ENCODE measurements around the gene MTMR6. TPM values are rescaled to one million over a fixed set of nuclear protein-coding genes. Genes with fewer than 3 reads are reported as not detected.

MTMR6 gene
- total RNA-seq, 2 experiments from 2014 or later: 6.4 to 17.3 TPM

DNA sequence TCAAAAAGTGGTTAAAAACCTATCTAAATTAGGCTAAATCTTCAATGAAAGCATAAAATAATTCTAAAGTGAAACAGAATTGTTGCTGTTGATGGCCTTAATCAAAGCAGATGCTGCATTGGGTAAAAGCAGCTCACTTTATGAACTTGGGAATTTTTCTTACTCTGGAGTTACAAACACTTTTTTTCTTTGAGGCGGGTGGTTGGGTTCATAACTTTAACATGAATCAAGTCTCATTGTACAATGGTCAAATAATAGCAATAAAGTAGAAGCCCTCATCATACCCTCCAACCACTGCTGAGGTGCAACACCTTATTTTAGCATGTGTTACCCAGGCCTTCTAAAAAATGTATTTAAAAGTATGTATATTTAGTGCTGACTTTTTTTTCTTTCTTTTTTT lies 43.3 kb upstream of the MTMR6 start:
- no peaks in the 10 kb centered on the region for H3K4me1 ChIP-seq (ENCODE audit: insufficient read depth, low read length, poor library complexity, severe bottlenecking)
- peaks cover 16% of the 10 kb centered on the region; the same call in 1 of the 2 replicates for H3K79me2 ChIP-seq (ENCODE audit: insufficient read depth, low read depth, low read length)
- no peaks in the 10 kb centered on the region for H3K9me2 ChIP-seq (ENCODE audit: insufficient read depth, low read length)
- DNase-seq (ENCODE audit: low spot score): no peak
- intact Hi-C loops (cut with micrococcal nuclease; ENCODE audit: unreplicated experiment): loop anchor here (5.0 kb wide), 1 partner anchor 78 kb away; no protein-coding TSS in a partner anchor
- no TSS peak for BruUV-seq (replicated peaks)
- 0 out of 2 replicates have a peak, but pooled peaks cover 3% of the 10 kb centered on the region for H4K20me1 ChIP-seq (ENCODE audit: insufficient read depth, low read length)
- no peaks in the 10 kb centered on the region for H3K9me3 ChIP-seq (ENCODE audit: low read length)
- no peak overlapping the region for H2AFZ ChIP-seq (ENCODE audit: low read length)
- no peak overlapping the region for H3K4me2 ChIP-seq (ENCODE audit: low read length)
- H3K4me3 ChIP-seq (ENCODE audit: low read depth, low read length, poor library complexity, severe bottlenecking): no peak overlapping the region
- TF ChIP-seq, protein P1, sequence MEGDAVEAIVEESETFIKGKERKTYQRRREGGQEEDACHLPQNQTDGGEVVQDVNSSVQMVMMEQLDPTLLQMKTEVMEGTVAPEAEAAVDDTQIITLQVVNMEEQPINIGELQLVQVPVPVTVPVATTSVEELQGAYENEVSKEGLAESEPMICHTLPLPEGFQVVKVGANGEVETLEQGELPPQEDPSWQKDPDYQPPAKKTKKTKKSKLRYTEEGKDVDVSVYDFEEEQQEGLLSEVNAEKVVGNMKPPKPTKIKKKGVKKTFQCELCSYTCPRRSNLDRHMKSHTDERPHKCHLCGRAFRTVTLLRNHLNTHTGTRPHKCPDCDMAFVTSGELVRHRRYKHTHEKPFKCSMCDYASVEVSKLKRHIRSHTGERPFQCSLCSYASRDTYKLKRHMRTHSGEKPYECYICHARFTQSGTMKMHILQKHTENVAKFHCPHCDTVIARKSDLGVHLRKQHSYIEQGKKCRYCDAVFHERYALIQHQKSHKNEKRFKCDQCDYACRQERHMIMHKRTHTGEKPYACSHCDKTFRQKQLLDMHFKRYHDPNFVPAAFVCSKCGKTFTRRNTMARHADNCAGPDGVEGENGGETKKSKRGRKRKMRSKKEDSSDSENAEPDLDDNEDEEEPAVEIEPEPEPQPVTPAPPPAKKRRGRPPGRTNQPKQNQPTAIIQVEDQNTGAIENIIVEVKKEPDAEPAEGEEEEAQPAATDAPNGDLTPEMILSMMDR (conservative IDR thresholded peaks at IDR 0.05; ENCODE audit: low read length): no peak
- no peak for TF ChIP-seq EZH2phosphoT487 (IDR thresholded peaks at IDR 0.05; ENCODE audit: borderline replicate concordance, low read depth, low read length)
- ChIA-PET POLR2A (interaction anchor here (0.8 kb wide), 1 partner anchor 21 kb away, joined by 3 read pairs; no protein-coding TSS in a partner anchor), CTCF (ENCODE audit: unreplicated experiment) (no interaction called here)
- no peak overlapping the region for H3K27ac ChIP-seq (ENCODE audit: low read depth, low read length, poor library complexity, severe bottlenecking)
- H3K36me3 ChIP-seq (ENCODE audit: insufficient read depth, low read length): peaks cover 99% of the 10 kb centered on the region

DNA sequence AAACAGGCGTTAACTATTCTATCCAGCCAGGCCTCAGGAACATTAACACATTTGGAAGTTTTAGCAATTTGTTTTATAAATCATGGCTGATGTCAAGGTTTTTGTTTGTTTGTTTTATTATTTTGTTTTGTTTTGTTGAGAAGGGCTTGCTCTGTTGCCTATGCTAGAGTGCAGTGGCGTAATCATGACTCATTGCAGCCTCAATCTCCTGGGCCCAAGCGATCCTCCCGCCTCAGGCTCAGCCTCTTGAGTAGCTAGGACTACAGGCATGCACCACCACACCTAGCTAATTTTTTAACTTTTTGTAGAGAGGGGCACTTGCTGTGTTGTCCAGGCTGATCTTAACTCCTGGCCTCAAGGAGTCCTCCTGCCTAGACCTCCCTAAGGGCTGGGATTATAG lies 42.4 kb upstream of the MTMR6 start:
- H4K20me1 ChIP-seq (ENCODE audit: insufficient read depth, low read length): 0 out of 2 replicates have a peak, but pooled peaks cover 3% of the 10 kb centered on the region
- no peak for DNase-seq (ENCODE audit: low spot score)
- POLR2A ChIA-PET: interaction anchor here (0.6 to 1.3 kb wide), 3 partner anchors 20 to 46 kb away, joined by 3 to 4 read pairs (median 3); no protein-coding TSS in a partner anchor
- no peak overlapping the region for H3K27ac ChIP-seq (ENCODE audit: low read depth, low read length, poor library complexity, severe bottlenecking)
- H3K9me3 ChIP-seq (ENCODE audit: low read length): no peaks in the 10 kb centered on the region
- H3K4me2 ChIP-seq (ENCODE audit: low read length): no peak overlapping the region
- CTCF ChIA-PET (ENCODE audit: unreplicated experiment): no interaction called here
- H3K36me3 ChIP-seq (ENCODE audit: insufficient read depth, low read length): peaks cover 100% of the 10 kb centered on the region
- no TSS peak for BruUV-seq (replicated peaks)
- intact Hi-C loops (cut with micrococcal nuclease; ENCODE audit: unreplicated experiment): loop anchor here (5.0 kb wide), 1 partner anchor 77 kb away; no protein-coding TSS in a partner anchor
- no peak overlapping the region for H2AFZ ChIP-seq (ENCODE audit: low read length)
- H3K4me1 ChIP-seq (ENCODE audit: insufficient read depth, low read length, poor library complexity, severe bottlenecking): no peaks in the 10 kb centered on the region
- TF ChIP-seq, protein P1 (conservative IDR thresholded peaks at IDR 0.05; ENCODE audit: low read length): no peak
- TF ChIP-seq EZH2phosphoT487 (IDR thresholded peaks at IDR 0.05; ENCODE audit: borderline replicate concordance, low read depth, low read length): no peak
- no peak overlapping the region for H3K4me3 ChIP-seq (ENCODE audit: low read depth, low read length, poor library complexity, severe bottlenecking)
- H3K9me2 ChIP-seq (ENCODE audit: insufficient read depth, low read length): no peaks in the 10 kb centered on the region
- peaks cover 7% of the 10 kb centered on the region; the same call in 1 of the 2 replicates for H3K79me2 ChIP-seq (ENCODE audit: insufficient read depth, low read depth, low read length)

DNA sequence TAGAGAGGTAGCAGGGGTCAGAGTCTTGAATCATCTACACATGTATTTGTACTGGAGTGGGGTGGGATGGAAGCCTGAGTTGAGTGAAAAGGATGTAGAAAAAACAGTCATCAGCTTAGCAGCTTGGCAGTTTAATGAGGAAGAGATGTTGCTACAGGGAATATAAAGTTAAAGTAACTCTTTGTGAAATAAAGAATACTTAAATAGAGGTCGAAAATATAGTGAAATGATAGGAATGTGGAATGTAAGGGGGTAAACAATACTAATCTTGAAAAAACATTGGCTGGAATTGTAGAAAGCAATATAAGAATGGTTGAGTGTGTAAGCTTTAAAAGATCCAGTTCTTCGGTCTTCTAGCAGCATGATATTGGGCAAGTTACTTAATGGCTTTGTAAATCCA lies 36.8 kb upstream of the MTMR6 start:
- DNase-seq (ENCODE audit: low spot score): no peak
- Histone ChIP-seq H3K4me3 (ENCODE audit: low read depth, low read length, poor library complexity, severe bottlenecking) (no peak overlapping the region), H3K79me2 (ENCODE audit: insufficient read depth, low read depth, low read length) (peaks cover 23% of the 10 kb centered on the region; the same call in 1 of the 2 replicates), H3K4me1 (ENCODE audit: insufficient read depth, low read length, poor library complexity, severe bottlenecking) (no peaks in the 10 kb centered on the region), H3K27ac (ENCODE audit: low read depth, low read length, poor library complexity, severe bottlenecking) (no peak overlapping the region), H2AFZ (ENCODE audit: low read length) (no peak overlapping the region), H4K20me1 (ENCODE audit: insufficient read depth, low read length) (no peaks in the 10 kb centered on the region), H3K9me2 (ENCODE audit: insufficient read depth, low read length) (no peaks in the 10 kb centered on the region), H3K36me3 (ENCODE audit: insufficient read depth, low read length) (peaks cover 99% of the 10 kb centered on the region), H3K4me2 (ENCODE audit: low read length) (no peak overlapping the region), H3K9me3 (ENCODE audit: low read length) (no peaks in the 10 kb centered on the region)
- intact Hi-C loops (cut with micrococcal nuclease; ENCODE audit: unreplicated experiment): no loop called here
- ChIA-PET CTCF (ENCODE audit: unreplicated experiment) (no interaction called here), POLR2A (interaction anchor here (1.0 kb wide), 1 partner anchor 38 kb away, joined by 3 read pairs; no protein-coding TSS in a partner anchor)
- BruUV-seq (replicated peaks): no TSS peak
- no peak for TF ChIP-seq EZH2phosphoT487 (IDR thresholded peaks at IDR 0.05; ENCODE audit: borderline replicate concordance, low read depth, low read length)
- TF ChIP-seq, protein P1 (conservative IDR thresholded peaks at IDR 0.05; ENCODE audit: low read length): no peak
